Activated T-helper 9 cell treated with anti-CD3 and anti-CD28 coated beads, Interleukin-2, amount 50 U/mL, for 16 hours (primary cell): ENCODE measurements around the gene HSD17B1.
"Not testable (repeated sequence)": the region's sequence is repeated elsewhere in the genome, so short reads cannot be mapped to it uniquely, and the experiment has no call there.

Experiments used
- DNase-seq: peaks from one replicate; pipeline ENCODE4 v3.0.0-alpha.2; 2020; ENCODE audit warnings: low read depth

Gene HSD17B1

DNA sequence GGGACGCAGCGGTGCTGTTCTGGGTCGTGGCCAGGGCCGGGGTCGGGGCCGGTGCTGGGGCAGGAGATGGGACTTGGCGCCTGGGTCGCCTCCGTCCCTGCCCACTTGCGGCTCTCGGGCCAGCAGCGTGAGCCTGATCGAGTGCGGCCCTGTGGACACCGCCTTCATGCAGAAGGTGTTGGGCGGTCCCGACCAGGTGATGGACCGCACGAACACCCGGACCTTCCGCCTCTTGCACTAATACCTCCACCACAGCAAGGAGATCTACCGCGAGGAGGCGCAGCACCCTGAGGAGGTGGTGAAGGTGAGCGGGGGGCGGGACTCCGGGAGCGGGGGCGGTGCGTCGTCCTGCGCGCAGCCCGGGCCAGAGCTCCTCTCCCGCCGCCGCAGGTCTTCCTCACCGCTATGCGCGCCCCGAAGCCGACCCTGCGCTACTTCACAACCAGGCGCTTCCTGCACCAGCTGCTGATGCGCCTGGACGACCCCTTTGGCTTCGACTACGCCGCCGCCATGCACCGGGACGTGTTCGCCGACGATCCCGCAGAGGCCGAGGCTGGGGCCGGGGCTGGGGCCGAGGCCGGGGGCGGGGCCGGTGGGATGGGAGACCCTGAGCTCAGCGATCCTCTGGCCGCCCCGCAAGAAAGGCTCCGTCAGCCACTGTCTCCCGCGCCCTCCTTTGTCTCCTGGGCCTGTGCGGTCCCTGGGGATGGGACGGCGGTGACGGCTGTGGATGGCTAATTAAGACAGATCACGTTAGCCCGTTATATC lies 4.5 kb upstream of the HSD17B1 start:
- peak; percentile 75 for DNase-seq

DNA sequence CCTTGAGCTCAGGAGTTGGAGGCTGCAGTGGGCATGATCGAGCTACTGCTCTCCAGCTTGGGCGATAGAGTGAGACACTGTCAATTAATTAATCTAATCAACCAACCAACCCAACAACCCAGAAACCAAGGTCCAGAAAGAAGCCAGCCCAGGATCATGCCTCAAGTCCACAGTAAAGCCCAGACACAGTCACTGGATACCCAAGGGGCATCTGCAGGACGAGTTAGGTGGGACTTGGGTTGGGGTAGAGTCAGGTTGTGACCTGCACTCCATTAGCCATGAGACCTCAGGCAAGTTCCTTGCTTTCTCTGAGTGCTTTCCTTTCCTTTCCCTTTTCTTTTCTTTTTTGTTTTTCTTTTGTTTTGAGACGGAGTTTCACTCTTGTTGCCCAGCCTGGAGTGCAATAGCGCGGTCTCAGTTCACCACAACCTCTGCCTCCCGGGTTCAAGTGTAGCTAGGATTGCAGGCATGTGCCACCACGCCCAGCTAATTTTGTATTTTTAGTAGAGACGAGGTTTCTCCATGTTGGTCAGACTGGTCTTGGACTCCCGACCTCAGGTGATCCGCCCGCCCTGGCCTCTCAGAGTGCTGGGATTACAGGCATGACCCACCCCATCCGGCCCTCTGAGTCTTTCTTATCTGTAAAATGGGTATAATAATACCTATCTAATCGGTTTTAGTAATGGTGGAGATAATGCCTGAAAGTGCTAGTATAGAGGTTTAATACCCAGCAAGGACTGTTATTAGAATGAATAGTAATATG lies 3.5 kb upstream of the HSD17B1 start:
- DNase-seq = no peak

DNA sequence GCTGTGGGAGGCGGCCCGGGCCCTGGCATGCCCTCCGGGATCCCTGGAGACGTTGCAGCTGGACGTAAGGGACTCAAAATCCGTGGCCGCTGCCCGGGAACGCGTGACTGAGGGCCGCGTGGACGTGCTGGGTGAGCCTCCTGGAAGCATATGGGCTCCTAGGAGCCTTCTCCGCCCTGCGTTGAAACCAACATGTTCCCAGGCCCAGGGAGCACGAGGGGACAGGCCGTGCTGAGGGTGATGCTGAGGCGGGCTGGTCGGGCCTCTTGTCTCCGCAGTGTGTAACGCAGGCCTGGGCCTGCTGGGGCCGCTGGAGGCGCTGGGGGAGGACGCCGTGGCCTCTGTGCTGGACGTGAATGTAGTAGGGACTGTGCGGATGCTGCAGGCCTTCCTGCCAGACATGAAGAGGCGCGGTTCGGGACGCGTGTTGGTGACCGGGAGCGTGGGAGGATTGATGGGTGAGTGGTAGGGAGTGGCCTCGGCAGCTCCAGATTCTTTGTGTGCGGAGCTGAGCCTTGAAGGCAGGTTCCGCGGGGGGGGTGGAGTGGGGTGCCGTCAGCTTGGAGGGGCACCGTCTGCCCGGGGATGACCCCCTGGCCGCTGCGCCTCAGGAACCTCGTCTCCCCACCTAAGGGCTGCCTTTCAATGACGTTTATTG lies 567 bp downstream of the HSD17B1 start:
- DNase-seq = no peak

DNA sequence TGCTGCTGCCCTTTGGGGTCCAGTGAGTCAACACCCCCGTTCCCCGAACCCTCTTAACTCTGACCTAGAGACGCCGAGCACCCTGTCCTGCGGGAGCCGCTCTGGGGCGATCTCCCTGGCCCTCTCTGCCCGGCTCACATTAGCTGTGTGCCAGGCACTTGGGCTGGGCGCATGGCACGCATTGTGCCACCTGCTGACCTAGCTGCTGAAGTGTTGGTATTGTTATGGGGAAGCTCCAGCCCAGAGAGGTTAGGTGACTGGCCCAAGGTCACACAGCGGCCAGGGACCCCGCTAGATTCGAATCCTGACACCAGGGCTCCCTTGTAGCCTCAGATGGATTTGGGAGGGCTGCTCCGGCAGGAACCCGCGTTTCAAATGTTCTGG lies 1.1 kb downstream of the HSD17B1 start:
- DNase-seq = no peak

- peak; percentile 58 for DNase-seq
These were observed 1.8 kb downstream of the HSD17B1 start for GRCh38 chr17:42554250-42555121.

DNA sequence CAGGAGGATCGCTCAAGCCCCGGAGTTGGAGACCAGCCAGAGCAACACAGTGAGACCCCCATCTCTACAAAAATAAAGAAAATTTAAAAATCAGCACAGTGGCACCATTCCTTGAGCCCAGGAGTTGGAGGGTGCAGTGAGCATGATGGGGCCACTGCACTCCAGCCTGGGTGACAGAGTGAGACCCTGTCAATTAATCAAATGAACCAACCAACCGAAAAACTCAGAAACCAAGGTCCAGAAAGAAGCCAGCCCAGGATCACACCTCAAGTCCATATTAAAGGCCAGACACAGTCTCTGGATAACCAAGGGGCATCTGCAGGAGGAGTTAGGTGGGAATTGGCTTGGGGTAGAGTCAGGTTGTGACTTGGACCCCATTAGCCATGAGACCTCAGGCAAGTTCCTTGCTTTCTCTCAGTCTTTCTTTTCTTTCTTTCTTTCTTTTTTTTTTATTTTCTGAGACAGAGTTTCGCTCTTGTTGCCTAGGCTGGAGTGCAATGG lies 2.4 kb downstream of the HSD17B1 start:
- no peak for DNase-seq

DNA sequence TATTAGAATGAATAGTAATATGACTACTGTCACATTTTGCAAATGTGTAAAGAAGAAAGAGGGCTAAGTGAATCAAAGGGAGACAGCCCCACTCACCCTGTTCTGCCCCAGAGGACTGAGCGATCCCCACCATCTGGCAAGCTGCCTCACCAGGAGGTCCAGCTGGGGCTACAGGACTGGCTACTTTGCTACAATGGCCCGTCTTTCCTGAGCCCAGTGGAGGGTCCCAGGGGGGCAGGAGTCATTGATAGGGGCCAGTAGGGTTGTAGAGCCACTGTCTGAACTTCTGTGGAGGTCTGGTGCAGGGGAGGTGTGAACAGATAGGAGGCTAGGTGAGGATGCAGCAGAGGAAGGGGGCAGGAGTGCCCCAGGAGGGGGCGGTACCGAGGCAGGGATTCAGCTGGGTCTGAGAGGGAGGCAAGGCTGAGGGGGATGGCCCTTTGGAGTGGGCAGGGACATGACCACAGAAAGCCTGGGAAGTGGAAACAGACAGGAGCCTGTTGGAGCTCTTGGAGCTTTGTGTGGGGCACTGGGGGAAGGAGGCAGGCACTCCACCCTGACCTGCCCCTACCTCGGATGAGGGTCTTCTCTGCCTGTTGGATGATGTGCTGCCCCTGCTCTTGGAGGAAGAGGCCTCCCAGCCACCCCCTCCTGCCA lies 3.4 kb downstream of the HSD17B1 start:
- DNase-seq = not testable (repeated sequence)

DNA sequence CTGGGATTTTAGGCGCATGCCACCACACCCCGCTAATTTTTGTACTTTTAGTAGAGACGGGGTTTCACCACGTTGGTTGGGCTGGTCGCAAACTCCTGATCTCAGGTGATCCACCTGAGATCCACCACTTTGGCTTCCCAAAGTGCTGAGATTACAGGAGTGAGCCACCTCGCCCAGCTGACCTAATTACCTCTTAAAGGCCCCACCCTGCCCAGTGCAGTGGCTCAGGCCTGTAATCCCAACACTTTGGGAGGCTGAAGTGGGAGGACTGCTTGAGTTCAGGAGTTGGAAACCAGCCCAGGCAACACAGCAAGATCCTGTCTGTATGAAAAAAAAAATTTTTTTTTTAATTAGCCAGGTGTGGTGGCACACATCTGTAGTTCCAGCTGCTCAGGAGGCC lies 6.4 kb downstream of the HSD17B1 start:
- no peak for DNase-seq

GRCh38 chr17:42560246-42560645 lies 7.5 kb downstream of the HSD17B1 start:
- DNase-seq = no peak

DNA sequence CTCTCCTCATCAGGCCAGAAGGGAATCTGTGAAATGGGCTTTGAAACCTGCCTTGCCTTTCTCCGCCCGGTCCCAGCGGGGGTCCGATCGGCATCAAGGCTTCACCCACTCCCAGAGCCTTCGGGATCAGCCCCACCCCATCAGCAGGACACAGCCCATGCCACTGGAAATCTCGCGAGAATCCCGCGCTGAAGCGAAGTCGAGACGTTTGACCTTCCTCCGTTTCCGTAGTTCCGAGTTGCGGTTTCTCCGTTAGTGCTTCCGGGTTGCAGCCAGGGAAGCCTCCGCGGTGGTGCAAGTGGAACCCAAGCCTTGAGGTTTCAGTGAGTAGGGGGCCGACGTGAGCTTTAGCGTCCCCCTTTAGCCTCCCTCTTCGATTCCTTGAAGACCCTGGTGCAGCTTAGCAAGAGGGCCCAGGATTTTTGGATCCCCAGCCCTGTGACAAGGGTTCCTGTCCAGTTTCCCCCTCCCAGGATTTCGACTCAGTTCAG lies 9.2 kb downstream of the HSD17B1 start, which contains the start of gene COASY:
COASY (plus strand) TSS at position 252 of the 491 bp plus-strand sequence. CDS start 475 bp downstream, outside the sequence.
- DNase-seq = peak; percentile 81

GRCh38 chr17:42562388-42563142 lies 9.8 kb downstream of the HSD17B1 start:
- no peak for DNase-seq

- no peak for DNase-seq
These were observed 10.4 kb downstream of the HSD17B1 start for GRCh38 chr17:42563143-42563509.

DNA sequence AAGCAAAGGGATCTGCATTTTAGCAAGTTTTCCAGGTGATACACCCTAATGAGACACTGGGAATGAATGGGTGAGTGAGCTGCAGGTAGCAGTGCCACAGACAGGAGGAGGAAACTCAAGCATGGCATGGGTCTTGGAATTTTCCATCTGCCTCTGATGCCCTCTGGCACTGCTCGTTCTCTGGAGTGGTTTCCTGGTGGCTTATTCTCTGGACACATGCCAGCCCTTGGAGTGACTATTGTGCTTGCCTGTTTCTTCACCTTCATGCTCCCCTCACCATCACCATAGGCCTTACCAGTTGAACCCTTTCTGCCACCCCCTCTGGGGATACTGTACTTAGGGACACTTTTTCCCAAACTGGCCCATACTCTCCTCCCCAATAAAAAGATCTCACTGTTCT lies 10.8 kb downstream of the HSD17B1 start:
- no peak for DNase-seq

- no peak for DNase-seq
These were observed 11.2 kb downstream of the HSD17B1 start for GRCh38 chr17:42563950-42564349.

GRCh38 chr17:42564815-42565522 lies 12.2 kb downstream of the HSD17B1 start:
- no peak for DNase-seq

DNA sequence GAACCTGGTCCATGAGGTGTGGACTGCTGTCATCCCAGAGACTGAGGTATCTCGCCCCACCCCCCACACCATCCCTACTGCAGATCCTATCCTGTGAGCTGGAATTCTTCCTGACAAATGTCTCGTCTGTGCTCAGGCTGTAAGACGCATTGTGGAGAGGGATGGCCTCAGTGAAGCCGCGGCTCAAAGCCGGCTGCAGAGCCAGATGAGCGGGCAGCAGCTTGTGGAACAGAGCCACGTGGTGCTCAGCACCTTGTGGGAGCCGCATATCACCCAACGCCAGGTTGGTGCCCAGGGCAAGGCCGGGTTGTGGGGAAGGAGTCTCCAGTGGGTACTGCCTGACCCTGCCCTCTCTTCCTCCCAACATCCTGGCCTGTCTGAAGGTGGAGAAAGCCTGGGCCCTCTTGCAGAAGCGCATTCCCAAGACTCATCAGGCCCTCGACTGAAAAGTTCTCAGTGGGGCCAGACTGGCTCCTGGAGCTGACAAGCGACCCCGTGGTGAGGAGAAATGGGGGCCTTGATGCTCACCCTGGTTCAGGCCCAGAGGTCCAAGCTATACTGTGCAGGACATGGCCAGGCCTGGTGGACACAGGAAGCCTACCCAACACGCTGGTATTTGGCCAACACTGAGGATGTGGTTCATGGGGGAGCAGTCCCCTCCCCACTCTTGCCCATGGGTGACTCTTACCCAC lies 12.9 kb downstream of the HSD17B1 start:
- no peak for DNase-seq

GRCh38 chr17:42566215-42566882 lies 13.6 kb downstream of the HSD17B1 start:
- no peak for DNase-seq

DNA sequence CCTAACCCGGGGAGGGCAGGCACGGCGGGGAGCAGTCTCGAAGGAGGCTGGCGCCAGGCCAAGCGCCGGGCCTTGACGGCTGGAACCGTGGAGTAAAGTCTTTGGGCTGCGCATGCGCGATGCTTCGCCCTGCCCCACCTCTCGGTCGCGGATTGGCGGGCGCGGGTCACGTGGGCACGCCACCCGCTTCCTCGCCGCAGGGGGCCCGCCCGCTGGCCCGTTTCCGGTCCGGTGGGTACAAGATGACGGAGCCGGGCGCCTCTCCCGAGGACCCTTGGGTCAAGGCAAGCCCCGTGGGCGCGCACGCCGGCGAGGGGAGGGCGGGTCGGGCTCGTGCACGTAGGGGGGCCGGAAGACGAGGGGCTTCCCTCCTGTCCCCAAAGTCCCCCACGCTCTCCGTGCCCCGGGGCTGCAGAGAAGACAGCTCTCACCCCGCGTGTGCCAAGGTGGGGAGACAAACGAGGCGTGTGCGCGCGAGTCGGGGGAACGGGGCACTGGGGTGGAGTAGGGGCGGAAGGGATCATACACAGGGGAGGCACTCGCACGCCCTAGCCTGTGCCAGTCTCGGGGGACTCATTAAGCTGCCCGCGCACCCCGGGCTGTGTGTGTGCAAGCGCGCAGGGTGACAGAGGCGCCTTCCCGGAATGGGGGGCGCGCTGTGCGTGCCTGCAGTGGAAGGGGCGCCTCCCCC lies 14.3 kb downstream of the HSD17B1 start, which contains the start of gene MLX:
MLX (plus strand) TSS at position 218 of the 691 bp plus-strand sequence; CDS start at position 243, 25 bp downstream.
- DNase-seq = peak; percentile 90
